Measurements from ENCODE around the gene NDOR1.

The NDOR1 gene

DNA sequence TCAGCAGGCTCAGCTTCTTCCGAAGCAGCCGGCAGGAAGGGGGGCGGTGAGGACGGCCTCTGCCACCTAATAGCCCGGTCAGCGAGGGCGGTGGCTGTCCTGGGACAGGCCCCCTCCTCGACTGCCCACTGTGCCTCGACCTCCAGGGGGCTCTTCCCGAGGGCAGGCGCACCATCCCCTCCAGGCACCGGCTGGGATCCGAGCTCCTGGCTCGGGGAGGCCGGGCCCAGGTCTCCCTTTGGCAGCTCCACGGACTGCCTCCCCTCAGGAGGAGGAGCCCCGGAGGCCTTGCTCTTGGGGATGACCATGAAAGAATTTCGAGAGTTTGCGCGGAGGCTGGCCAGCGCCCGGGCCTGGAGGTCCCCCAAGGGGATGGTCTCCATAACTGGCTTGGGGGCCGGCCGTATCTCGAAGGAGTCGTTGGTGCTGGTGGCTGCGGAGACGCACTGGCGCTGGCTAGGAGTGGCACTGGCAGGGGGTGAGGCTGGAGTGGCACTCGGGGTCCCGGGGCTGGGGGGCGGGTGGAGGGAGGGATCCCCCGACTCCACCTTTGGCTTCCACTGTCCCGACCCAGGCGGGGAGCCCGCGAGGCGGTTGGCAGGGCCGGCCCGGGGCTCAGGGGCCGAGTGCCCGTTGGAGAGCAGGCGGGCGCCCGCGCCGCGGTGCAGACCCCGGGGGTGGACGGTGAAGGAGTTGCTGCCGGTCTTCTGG is 5.9 kb upstream of the NDOR1 start:
- no peak for DNase-seq

DNA sequence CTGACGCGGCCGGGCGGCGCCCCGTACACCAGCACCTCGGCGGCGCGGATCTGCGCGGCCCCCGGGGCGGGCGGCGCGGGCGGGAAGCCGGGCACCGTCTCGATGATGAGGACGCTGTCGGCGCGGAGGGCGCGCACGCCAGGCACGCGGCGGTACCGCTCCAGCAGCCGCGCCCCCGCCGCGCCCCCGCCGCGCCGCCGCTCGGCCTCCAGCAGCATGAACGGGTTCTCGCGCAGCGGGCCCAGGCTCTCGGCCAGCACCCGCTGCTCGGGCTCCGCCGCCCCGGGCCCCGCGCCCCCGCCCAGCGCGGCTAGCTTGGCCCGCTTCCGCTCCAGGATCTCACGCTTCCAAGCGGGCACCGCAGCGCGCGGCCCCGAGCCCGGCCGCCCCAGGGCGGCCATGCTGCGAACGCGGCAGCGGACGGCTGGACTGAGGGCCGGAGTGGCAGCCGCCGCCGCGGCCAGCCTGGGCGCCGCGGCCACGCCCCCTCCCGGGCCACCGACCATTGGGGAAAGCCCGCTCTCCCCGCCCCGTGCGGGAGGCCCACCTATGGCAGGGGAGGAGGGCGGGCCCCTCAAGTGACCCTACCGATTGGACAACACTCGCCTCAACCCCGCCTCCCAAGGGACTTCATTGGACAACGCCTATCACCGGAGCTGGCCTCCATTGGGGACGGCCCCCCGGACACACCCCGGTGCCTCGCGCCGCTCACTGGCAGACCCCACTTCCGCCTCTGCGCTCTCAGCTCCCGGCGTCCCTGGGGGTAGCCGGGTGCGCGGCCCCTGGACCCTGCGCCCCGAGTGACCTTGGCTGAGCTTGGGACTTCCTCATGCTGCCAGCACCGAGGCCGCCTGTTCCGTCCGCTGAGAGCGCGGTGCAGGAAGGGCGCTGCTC is 4.9 kb upstream of the NDOR1 start, which contains the start of gene TPRN:
Gene TPRN, minus strand, starts transcription at position 431 of the 894 bp plus-strand sequence. Its CDS starts 30 bp downstream, at position 401.
- DNase-seq: peak; percentile 94

DNA sequence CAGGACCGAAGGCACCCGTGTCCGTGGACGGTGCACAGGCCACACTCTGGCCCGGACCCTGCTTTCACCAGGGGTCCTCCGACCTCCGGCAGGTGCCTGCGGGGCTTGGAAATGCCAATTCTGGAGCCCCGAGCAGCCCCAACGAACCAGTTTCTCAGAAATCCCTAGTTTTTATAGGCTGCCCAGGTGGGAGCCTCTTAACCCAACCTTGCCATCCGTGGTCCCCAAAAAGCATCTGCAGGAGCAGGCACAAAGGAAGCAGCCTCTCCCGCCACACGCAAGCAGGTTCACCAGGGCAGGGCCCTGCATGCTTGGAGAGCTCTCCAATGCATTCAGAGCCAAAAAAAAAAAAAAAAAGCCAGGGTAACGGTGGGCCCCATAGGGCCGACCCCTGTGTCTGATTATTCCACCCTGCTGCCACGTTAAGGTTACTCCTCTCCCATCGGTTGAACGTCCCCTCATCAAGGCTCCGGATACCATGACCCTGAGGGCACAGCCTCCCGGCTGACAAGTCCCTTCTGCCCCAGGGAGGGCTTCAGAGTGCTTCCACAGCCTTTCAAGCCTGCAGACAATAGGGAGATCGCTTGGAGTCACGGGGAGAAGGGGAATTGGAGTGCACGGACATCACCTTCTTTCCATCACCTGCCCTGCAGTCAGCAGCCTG is 4.2 kb upstream of the NDOR1 start:
- no peak for DNase-seq

DNA sequence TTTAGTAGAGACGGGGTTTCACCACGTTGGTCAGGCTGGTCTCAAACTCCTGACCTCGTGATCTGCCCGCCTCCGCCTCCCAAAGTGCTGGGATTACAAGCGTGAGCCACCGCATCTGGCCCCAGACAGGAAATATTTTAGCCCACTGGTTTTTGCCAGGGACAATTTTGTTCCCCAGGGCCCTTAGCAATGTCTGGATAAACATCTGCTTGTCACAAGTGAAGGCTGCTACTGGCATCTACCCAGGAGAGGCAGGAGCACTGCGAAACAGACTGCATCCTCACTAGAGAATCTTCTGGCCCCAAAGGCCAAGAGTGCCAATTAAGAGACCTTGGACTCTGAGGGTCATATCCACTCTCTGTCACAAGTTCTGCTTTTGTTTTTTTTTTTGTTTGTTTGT is 2.5 kb upstream of the NDOR1 start:
- no peak for DNase-seq

DNA sequence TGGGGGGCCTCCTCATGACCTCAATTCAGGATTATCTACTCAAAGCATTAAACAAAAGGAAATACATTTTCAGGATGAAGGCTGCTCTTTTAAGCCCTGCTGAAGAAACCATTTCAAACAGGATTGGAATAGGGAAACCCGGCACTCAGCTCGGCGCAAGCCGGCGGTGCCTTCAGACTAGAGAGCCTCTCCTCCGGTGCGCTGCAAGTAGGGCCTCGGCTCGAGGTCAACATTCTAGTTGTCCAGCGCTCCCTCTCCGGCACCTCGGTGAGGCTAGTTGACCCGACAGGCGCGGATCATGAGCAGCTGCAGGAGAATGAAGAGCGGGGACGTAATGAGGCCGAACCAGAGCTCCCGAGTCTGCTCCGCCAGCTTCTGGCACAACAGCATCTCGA is 772 bp upstream of the NDOR1 start:
- DNase-seq: no peak

DNA sequence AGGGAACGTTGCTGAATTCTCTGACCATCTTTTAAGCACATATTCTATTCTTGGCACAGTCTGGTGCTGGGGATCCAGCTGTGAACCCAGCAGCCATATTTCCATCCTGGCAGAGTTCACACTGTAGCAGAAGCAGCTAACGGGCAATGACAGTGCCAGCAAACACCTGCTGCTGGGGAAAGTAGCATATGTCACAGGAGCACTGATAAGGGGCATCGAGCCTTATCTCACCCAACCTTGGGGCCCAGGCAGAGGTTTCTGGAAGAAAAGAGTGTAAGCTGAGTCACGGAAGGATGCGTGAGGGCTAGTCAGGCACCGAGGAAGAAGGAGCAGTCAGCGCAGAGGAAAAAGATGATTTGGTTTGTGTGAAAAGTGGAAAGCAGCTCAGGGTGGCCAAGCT is 1.1 kb downstream of the NDOR1 start:
- no peak for DNase-seq

DNA sequence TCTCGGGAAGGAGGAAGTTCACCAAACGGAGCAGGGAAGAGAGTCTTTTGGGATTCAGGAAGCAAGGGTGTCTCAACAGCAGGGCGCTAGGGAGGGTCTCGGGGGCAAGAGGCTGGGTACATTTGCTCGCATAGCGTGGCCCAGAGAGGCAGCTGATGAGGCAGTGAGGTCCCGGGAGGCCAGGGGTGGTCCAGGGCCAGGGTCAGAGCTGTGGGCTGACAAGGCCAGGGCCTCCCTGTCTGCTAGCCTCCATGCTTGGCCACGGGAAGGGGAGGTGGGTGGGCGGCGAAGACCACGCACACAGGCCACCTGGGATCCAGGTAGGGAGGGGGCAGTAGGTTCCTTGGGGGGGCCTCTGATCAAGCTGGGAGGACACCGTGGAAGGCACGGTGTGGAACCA is 6.0 kb downstream of the NDOR1 start:
- DNase-seq: no peak

DNA sequence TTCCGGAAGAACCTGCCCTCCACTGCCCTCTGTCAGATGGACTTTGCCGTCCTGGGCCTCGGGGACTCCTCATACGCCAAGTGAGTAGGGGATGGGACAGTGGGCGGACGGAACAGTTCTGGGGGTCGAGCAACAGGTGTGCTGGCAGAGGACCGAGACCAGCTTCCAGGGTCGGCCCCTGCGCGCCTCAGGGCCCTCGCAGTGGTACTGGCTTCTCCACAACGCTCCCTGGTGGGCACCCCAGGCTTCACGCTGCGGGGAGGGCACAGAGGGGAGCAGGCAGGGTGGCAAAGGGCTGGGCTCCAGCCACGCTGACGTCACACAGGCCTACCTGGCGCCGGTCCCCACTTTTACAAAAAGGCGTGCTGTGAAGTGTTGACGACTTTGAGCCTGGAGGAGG is 7.0 kb downstream of the NDOR1 start:
- DNase-seq: no peak

DNA sequence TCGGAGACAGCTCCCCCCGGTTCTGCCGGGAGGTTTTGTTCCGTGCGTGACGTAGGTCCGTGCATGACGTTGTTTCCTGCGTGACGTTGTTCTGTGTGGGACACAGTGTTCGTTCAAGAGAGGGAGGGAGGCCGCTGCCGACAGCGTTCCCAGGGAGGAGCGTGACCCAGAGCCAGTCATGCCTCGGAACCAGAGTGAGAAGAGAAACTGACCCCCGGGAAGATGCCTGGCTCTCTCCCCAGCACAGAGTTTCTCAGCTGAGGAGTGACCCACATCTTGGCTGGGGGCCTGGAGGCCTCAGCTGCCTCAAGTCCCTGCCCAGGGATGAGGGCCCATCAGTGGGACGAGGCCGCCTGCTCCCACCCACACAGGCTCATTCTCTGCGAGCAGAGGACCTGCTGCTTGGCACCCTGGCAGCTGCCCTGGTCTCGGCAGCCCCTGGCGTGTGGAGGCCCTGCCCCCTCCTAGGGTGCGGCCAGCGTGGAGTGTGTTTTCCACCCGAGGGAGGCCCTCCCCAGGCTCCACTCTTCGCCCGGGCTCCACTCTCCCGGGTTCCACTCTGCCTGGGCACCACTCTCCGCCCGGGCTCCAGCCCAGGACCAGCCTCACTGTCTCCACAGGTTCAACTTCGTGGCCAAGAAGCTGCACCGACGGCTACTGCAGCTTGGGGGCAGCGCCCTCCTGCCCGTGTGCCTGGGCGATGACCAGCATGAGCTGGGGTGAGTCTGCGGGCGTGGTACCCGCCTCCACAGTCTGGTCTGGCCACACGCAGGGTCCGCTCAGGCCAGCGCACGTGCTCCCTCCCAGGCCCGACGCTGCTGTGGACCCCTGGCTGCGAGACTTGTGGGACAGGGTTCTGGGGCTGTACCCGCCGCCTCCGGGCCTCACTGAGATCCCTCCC is 7.9 kb downstream of the NDOR1 start:
- no peak for DNase-seq

DNA sequence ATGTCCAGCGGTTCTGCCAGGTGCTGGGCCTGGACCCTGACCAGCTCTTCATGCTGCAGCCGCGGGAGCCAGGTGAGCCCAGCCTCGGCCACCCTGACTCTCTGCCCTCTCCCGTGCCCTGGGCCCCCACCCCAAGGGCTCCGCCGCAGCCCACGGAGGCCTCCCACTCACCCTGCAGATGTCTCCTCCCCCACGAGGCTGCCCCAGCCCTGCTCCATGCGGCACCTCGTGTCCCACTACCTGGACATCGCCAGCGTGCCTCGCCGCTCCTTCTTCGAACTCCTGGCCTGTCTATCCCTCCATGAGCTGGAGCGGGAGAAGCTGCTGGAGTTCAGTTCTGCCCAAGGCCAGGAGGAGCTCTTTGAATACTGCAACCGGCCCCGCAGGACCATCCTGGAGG is 9.1 kb downstream of the NDOR1 start:
- DNase-seq: no peak

DNA sequence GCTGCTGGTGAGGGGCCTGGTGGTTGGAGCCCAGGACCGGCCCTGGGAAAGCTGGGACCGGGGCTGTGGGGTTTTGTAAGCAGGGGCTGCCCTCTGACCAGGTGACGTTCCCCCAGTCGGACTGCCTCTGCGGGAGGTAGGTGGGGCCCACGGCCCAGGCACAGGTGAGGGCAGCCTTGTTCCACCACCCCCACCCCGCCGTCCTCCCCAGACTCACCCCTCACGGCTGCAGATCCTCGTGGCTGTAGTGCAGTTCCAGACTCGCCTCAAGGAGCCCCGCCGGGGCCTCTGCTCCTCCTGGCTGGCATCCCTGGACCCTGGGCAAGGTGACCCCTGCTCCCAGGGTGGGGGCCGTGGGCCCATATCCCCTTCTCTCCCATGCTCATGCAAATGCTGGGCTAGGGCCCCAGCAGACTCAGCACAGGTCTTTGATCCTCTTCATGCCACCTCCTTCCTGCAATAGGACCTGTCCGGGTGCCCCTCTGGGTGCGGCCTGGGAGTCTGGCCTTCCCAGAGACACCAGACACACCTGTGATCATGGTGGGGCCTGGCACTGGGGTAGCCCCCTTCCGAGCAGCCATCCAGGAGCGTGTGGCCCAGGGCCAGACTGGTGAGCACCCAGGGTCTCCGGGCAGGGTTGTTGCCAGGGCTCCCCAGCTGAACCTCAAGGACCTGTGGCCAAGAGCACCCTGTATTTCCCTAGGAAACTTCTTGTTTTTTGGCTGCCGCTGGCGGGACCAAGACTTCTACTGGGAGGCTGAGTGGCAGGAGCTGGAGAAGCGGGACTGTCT is 9.9 kb downstream of the NDOR1 start:
- no peak for DNase-seq

DNA sequence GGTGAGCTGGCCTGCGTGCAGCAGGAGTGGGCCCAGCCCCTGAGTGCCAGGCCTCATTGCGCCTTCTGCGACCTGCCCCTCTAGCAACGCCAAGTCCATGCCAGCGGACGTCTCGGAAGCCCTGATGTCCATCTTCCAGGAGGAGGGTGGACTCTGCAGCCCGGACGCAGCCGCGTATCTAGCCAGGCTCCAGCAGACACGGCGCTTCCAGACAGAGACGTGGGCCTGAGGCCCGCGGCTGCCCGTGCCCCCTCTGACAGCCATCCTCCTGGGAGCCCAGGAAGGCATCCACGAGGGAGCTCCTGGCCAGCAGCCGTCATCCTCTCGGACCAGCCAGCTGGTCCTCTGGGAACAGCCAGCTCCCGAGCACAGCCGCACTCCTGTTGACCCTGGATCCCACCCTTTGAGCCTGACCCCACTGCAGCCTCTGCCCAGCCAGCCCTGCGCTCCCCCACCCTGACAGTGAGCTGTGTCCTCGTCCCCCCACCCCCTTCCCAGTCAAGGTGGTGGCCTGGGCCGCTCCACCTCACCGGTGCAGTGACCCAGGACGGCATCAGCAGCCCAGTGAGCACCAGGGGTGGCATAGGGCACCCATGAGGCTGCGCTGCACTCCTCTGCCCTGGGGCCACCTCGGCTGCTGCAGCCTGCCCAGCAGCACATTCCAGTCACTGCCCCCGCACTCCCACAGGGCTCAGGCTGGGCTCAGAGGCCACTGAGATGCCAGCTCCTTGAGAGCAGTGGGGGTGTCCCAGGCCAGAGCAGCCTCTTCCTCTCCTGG is 10.9 kb downstream of the NDOR1 start:
- DNase-seq: no peak

DNA sequence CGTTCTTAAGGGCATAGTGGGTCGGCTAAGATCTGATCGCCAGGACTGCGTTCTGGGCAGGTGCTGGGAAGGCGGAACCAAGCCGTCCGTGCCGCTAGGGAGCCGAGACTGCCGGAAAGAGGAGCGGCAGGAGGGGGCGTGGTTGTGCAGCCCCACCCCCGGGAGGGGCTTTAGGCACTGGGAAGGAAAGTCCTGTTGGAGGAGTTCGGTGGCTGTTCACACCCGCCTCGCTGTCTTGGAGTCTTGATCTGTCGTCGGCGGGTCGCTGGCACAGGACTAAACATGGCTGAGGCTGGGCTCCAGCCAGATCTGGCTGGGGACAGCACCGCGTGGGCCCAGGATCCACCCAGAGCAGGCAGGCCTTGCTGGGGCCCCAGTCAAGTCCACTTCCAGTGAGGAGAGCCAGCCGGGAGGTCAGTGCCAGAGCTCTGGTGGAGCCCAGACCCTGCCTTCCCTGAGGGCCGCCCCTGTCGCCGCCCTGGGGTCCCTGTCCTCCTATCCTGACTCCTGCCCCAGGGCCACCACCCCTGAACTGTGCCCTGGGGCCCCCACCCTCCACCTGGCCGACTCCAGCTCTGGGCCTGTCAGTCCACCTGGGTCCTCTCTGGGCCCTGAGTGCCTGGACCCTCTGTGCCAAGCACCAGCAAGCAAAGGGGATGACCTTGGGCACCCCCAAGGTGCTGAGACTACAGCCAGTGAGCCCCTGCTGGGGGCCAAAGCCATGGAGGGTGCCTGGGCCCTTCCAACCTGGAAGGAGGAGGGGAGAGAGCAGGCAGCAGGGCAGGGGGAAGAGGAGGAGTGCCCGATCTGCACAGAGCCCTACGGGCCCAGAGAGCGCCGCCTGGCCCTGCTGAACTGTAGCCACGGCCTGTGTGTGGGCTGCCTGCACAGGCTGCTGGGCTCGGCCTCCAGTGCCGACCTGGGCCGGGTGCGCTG is 12.0 kb downstream of the NDOR1 start:
- DNase-seq: peak; percentile 60

DNA sequence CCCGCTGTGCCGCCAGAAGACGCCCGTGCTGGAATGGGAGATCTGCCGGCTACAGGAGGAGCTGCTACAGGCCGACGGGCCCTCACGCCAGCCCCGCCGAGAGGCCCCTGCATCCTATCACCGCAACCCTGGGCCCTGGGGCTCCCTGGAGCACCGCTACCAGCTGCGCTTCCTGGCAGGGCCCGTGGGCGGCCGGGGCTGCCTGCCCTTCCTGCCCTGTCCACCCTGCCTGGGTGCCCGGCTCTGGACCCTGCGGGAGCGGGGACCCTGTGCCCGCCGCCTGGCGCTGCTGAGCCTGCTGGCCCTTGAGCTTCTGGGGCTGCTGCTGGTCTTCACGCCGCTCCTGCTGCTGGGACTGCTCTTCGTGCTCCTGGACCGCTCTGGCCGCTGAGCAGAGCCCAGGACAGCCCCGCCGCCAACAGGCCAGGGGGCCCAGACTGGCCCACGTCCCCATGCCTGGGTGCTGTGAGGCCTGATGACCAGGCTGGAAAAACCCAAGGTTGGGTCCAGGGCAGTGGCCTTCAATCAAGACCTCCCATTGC is 12.8 kb downstream of the NDOR1 start:
- no peak for DNase-seq

DNA sequence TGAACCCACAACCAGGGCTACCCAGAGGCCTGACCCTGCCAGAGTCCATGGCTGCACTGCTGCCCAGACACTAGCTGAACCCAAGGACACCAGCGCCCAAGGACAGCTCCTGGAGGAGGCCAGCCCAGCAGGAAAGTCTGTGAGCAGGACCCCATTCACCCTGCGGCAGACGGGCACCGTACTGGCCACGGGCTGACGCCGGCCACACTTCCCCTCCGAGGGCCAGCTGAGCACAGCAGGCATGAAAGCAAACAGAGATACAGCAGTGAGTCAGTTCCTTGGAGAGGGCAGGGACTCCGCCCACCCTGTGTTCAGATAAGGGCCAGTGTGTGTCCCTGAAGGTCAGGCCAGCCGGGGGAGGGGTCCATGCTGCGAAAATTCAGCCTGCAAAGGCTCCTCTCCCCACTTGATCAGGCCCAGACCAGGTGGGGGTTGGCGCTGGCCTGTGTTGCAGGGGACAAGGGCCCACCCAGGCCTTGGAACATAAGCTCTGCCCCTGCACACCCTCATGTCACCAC is 13.3 kb downstream of the NDOR1 start:
- DNase-seq: no peak

DNA sequence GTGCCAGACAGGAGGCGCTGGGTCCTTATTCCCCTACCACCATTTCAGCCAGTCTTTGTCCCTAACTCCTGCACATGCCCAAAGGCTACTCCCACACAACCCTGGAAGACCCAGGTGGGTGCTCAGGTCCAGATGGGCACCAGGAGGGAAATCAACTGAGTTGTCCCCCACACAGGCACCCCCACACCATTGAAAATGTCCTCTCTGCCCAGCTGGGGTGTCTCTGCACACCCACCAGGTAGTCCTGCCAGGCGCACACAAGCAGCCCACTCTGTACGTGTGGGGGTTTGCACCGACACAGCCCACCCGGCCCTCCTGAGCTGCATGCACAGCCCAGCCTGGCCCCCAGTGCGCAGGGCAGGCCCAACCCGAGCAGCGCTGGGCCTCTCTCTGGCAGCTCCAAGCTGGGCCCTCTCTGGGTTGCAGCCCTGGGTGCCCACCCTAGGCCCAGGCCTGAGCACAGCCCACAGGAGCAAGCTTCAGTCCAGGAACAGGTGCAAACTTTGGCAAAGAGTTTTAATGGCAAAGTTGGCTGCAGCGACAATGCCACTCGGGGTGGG is 14.3 kb downstream of the NDOR1 start:
- DNase-seq: no peak

DNA sequence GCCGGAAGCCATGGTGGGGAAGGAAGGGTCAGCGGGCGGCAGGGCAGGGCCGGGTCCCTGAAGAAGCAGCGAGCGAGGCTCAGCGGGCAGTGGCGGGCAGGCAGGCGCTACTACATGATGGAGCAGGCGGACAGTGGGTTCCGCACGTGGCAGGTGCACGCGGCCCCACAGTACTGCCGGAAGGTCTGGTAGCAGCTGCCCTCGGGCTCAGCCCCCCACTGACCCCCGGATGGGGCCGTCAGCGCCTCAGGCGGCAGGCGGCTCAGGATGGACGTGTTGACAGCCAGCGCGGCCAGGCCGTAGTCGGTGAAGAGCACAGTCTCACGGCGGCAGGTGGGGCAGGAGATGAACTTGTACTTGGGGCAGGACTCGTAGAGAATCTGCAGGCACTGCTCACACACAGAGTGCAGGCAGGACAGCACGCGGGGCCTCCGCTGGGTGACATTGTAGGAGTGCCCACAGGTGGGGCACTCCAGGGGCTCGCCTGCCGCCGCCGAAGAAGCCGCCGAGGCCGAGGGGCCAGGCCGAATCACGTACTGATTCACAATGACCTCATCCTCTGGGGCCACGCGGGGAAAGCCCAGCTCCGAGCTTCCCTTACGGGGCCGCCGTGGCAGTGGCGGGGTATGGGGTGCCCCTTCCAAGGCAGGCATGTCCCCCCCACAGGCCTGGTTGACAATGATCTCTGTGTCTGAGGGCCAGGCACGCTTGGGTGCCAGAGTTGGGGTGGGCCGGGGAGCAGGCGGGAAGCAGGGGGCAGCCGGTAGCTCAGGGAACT is 15.0 kb downstream of the NDOR1 start:
- no peak for DNase-seq

DNA sequence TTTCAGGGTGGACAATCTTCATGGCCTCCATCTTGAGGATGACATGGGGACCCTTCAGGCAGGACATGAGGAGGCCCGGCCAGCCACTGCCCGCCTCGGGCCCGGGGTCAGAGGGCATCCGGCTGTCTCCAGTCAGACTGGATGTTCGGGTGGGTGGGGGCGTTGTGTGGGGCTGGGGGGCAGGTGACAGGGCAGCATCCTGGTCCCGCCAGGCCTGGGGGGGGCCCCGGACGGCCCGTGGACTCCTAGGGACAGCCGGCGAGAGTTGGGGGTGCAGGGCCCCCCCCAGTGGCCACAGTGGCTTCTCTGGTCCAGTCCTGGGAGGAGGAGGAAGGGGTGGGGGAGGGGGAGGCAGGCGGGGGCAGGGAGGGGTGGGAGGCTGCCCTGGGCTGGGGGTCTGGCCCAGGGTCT is 15.6 kb downstream of the NDOR1 start:
- no peak for DNase-seq
